CD4-positive, alpha-beta T cell treated with Interleukin-12 subunit alpha and Interleukin-12 subunit beta, for 1 hour (primary cell): Measurements from ENCODE around the gene DEPDC5.

ENCODE experiments used
- DNase-seq: peaks from one replicate; pipeline ENCODE4 v3.0.0-alpha.2; 2020

The DEPDC5 gene

DNA sequence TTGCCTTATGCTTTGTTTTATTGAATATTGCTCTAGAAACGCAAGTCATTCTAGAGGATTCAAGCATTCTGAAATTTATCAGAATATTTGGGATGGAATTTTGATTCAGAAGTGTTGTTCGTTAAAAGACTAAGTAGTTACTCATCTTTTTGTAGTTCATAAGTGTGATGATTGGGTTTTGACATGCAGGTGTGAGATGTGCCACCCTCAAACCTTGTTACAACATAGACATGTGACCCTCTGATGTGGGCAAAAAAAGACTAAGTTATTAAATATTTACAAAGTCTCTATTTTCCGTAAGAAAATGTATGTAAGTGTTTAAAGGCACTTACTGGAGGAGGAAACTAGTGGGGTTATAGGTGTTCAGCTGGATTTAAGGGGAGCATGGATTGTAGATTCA is 199.4 kb downstream of the DEPDC5 start:
- no peak for DNase-seq

DNA sequence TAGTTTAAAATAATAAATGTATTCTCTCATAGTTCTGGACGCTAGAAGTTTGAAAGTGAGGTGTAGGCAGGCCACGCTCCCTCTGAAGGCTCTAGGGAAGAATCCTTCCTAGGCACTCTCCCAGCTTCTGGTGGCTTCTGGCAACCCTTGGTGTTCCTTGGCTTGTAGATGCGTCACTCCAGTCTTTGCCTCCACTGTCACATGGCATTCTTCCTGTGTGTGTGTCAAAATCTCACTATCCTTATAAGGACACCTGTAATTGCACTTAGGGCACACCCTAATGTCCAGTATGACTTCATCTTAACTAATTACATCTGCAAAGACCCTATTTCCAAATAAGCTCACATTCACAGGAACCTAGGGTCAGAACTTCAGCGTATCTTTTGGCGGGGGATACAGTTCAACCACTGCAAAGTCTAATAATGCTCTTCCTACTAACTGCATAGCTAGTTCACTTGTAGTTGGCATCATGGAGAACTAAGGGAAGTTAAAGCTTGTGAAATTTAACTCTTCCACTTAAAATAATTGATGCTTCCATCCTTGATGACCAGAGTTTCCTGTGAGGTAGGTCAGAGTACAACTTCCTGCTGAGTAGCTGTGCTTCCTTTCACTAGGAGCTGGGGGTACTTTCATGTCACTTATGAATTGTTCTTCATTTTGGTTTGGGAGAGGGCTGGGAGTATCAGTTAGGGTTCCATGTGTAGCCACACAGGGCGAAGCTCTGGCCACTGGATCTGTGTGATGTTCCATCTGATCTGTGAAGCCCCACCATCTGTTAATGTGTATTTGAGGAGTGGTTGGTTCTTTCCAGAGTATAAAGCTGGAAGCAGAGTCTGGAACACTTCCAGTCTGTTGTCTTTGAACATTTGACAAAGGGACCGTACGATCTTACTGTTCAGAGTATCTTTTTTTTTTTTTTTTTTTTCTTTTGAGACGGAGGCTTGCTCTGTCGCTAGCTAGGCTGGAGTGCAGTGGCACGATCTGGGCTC is 201.0 kb downstream of the DEPDC5 start:
- no peak for DNase-seq

DNA sequence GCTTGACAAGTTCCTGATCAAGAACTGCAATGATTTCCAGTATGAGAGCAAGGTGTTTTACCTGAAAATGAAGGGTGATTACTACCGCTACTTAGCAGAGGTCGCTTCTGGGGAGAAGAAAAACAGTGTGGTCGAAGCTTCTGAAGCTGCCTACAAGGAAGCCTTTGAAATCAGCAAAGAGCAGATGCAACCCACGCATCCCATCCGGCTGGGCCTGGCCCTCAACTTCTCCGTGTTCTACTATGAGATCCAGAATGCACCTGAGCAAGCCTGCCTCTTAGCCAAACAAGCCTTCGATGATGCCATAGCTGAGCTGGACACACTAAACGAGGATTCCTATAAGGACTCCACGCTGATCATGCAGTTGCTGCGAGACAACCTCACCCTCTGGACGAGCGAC is 202.5 kb downstream of the DEPDC5 start:
- no peak for DNase-seq
